SK-N-SH (cell line): ENCODE data around the gene KLC1. TPM values are rescaled to one million over a fixed set of nuclear protein-coding genes. Genes with fewer than 3 reads are reported as not detected.

Source experiments
- CTCF ChIA-PET: fragments of 300-600, 350-600 bp; formaldehyde crosslinking; extraction: SDS; loops from one replicate; lab custom pipeline; 2021; lab: Yijun Ruan, JAX
- POLR2A ChIA-PET: fragments of 350-600 bp; sonication (Branson Sonifier 250); formaldehyde crosslinking; extraction: SDS; loops from one replicate; lab custom pipeline; 2020; ENCODE audit warnings: antibody characterized with exemption, inconsistent platforms; lab: Yijun Ruan, JAX
- DNase-seq: peaks from one replicate; pipeline ENCODE4 v3.0.0; 2012
- H2AFZ ChIP-seq: fragments of 200-600 bp; sonication (generic); 2 replicates; pipeline ENCODE4 v1.8.1; 2016; ENCODE audit warnings: antibody characterized with exemption, mild to moderate bottlenecking, low read depth
- H3F3A ChIP-seq: fragments of 200-600 bp; sonication (generic); replicated peaks from 2 replicates; pipeline ENCODE3; 2016; ENCODE audit warnings: antibody characterized with exemption, mild to moderate bottlenecking; ENCODE audit not compliant: insufficient read depth
- H3K27ac ChIP-seq, 2 experiments: fragments of 200-500 bp in 1 of 2; fragments of 200-600 bp in 1 of 2; sonication (Bioruptor generic) in 1 of 2; sonication (generic), shearing (Covaris generic) in 1 of 2; 2 replicates each; pipeline versions ENCODE4 v1.5.1 to v1.6.1; 2014 to 2016; ENCODE audit warnings: low read depth in 2 of 2, inconsistent platforms in 1 of 2, low read length in 1 of 2, mild to moderate bottlenecking in 1 of 2, mixed read lengths in 1 of 2
- H3K27me3 ChIP-seq: fragments of 200-600 bp; sonication (generic), shearing (Covaris generic); 2 replicates; pipeline ENCODE4 v1.6.1; 2016; ENCODE audit warnings: mixed run types; ENCODE audit not compliant: insufficient read depth
- H3K36me3 ChIP-seq, 2 experiments: fragments of 200-500 bp in 1 of 2; fragments of 200-600 bp in 1 of 2; sonication (Bioruptor generic) in 1 of 2; sonication (generic) in 1 of 2; replicated peaks in 1 of 2; 2 replicates each; pipeline versions ENCODE3 to v1.5.1; 2014 to 2016; ENCODE audit warnings: low read length in 1 of 2, mild to moderate bottlenecking in 1 of 2; ENCODE audit not compliant: insufficient read depth in 2 of 2, control insufficient read depth in 1 of 2
- H3K4me1 ChIP-seq, 2 experiments: fragments of 200-500 bp in 1 of 2; fragments of 200-600 bp in 1 of 2; sonication (Bioruptor generic) in 1 of 2; sonication (generic), shearing (Covaris generic) in 1 of 2; 2 replicates each; pipeline versions ENCODE4 v1.5.1 to v1.6.1; 2014 to 2016; ENCODE audit warnings: low read depth in 1 of 2, low read length in 1 of 2, mixed run types in 1 of 2; ENCODE audit not compliant: insufficient read depth in 2 of 2, control insufficient read depth in 1 of 2
- H3K4me2 ChIP-seq: fragments of 200-600 bp; sonication (generic), shearing (Covaris generic); 2 replicates; pipeline ENCODE4 v1.6.1; 2017; ENCODE audit warnings: mixed run types
- H3K4me3 ChIP-seq, 2 experiments: fragments of 200-500 bp in 1 of 2; fragments of 200-600 bp in 1 of 2; sonication (Bioruptor generic) in 1 of 2; sonication (generic), shearing (Covaris generic) in 1 of 2; 2 replicates each; pipeline versions ENCODE4 v1.5.1 to v1.8.1; 2014 to 2016; ENCODE audit warnings: low read depth in 2 of 2, inconsistent platforms in 1 of 2, low read length in 1 of 2, mild to moderate bottlenecking in 1 of 2, mixed read lengths in 1 of 2, moderate library complexity in 1 of 2
- H3K79me2 ChIP-seq: fragments of 200-600 bp; sonication (generic); 2 replicates; pipeline ENCODE4 v1.8.1; 2017; ENCODE audit warnings: mild to moderate bottlenecking; ENCODE audit not compliant: insufficient read depth
- H3K9ac ChIP-seq: fragments of 200-600 bp; sonication (generic); 2 replicates; pipeline ENCODE4 v1.6.1; 2017; ENCODE audit warnings: mixed run types
- H3K9me2 ChIP-seq: fragments of 200-600 bp; sonication (generic); 2 replicates; pipeline ENCODE4 v1.6.1; 2017; ENCODE audit warnings: mixed run types
- H3K9me3 ChIP-seq: fragments of 200-600 bp; sonication (generic); 2 replicates; pipeline ENCODE4 v1.6.1; 2017; ENCODE audit warnings: mixed run types, mild to moderate bottlenecking, moderate library complexity
- H4K20me1 ChIP-seq: fragments of 200-600 bp; sonication (generic); 2 replicates; pipeline ENCODE4 v1.6.1; 2017; ENCODE audit warnings: mild to moderate bottlenecking, mixed run types; ENCODE audit not compliant: insufficient read depth
- CHD2 ChIP-seq: fragments of 150-350 bp; IDR thresholded peaks from 2 replicates; pipeline ENCODE4 v1.6.1; 2018; ENCODE audit warnings: low read length; ENCODE audit not compliant: partially characterized antibody
- EZH2phosphoT487 ChIP-seq: fragments of 200-600 bp; sonication (generic); IDR thresholded peaks from 2 replicates; pipeline ENCODE4 v1.6.1; 2017; ENCODE audit warnings: low read depth, mixed run types, mild to moderate bottlenecking, antibody characterized with exemption, moderate library complexity, borderline replicate concordance
- FOSL2 ChIP-seq: IDR thresholded peaks from 2 replicates; pipeline ENCODE4 v1.4.0; 2012; ENCODE audit warnings: low read depth, mild to moderate bottlenecking, moderate library complexity, borderline replicate concordance
- FOXM1 ChIP-seq: IDR thresholded peaks from 2 replicates; pipeline ENCODE4 v1.4.0; 2012; ENCODE audit warnings: low read depth, mild to moderate bottlenecking
- GATA2 ChIP-seq: sonication (generic); formaldehyde crosslinking; IDR thresholded peaks from 2 replicates; pipeline ENCODE4 v1.5.0; 2020; ENCODE audit warnings: mild to moderate bottlenecking, missing genetic modification reagents
- JUND ChIP-seq: IDR thresholded peaks from 2 replicates; pipeline ENCODE4 v1.4.0; 2012
- NFIC ChIP-seq: IDR thresholded peaks from 2 replicates; pipeline ENCODE4 v1.4.0; 2012; ENCODE audit warnings: borderline replicate concordance
- RAD21 ChIP-seq: IDR thresholded peaks from 2 replicates; pipeline ENCODE4 v1.6.1; 2012; ENCODE audit warnings: mild to moderate bottlenecking, low read length
- RFX5 ChIP-seq: IDR thresholded peaks from 2 replicates; pipeline ENCODE4 v1.6.1; 2012; ENCODE audit warnings: mild to moderate bottlenecking, improper control_type of control experiment, low read length
- SMC3 ChIP-seq: IDR thresholded peaks from 2 replicates; pipeline ENCODE4 v1.6.1; 2012; ENCODE audit warnings: low read depth, low read length, improper control_type of control experiment
- YY1 ChIP-seq: IDR thresholded peaks from 2 replicates; pipeline ENCODE4 v1.4.0; 2012; ENCODE audit warnings: low read depth, mild to moderate bottlenecking
- WGBS: methylation state at CpG from one replicate; pipeline ENCODE4 v1.1.6; 2017; ENCODE audit warnings: low lambda C conversion rate; 5-methylcytosine and 5-hydroxymethylcytosine counted together
- polyA plus RNA-seq, 3 experiments: library from polyadenylated mRNA; depleted of rRNA; stranded (reverse); fragments of >200 nt; gene quantifications; 2 replicates each; pipeline ENCODE4 v1.2.3, GENCODE V29; 2012
- TF ChIP-seq, protein P1 (sequence below): IDR thresholded peaks from 2 replicates; pipeline ENCODE4 v1.4.0; 2012; ENCODE audit warnings: low read depth, borderline replicate concordance
- TF ChIP-seq, protein P2 (sequence below): fragments of 150-350 bp; IDR thresholded peaks from 2 replicates; pipeline ENCODE4 v1.6.1; 2016; ENCODE audit warnings: mild to moderate bottlenecking, low read depth, low read length
- TF ChIP-seq, protein P3 (sequence below): IDR thresholded peaks from 2 replicates; pipeline ENCODE4 v1.6.1; 2012; ENCODE audit warnings: mild to moderate bottlenecking, low read depth, low read length, moderate library complexity

Gene KLC1
- polyA plus RNA-seq, 1 of the 3 experiments (the other 2 are of a cell fraction), result 308 TPM

DNA sequence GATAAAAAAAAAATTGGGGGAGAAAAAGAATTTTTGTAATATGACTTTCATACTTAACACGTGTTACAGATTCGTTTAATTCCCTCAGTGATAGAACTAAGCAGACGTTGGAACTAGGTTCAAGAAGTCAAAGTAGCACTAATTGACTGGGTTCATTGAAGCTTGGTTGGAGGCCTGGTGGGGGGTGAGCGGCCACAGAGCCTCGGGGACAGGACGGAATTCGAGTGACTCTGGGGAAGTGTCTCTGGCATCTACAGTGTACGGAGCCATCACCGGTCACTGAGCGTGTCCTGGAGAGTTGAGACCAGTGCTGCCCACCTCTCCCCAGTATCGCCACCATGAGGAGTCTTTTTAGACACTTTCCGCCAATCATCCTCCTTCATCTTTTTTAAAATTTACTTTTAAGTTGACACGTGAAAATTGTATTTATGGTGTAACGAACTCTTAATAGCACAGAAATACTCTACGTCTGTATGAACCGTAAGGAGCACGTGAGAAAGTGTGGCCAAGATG, 87.9 kb downstream of the KLC1 start:
- peak overlapping the region; percentile 69 to 76 for H3K4me3 ChIP-seq
- peaks cover 11 to 35% of the 10 kb centered on the region in 2 experiments; a peak in 2 of 4 replicates for H3K4me1 ChIP-seq
- peaks cover 81% of the 10 kb centered on the region for H3K79me2 ChIP-seq
- H3K4me2 ChIP-seq, result peak overlapping the region; percentile 98
- 88% methylated on average over 17 of the region's 17 CpGs for WGBS
- peaks cover 36% of the 10 kb centered on the region for H4K20me1 ChIP-seq
- no peaks in the 10 kb centered on the region for H3K27me3 ChIP-seq
- no peak overlapping the region for H3K27ac ChIP-seq
- no peaks in the 10 kb centered on the region for H3K9me2 ChIP-seq
- H3K9me3 ChIP-seq, result no peaks in the 10 kb centered on the region
- H3K9ac ChIP-seq, result peak overlapping the region; percentile 68; the same call in 1 of the 2 replicates
- ChIA-PET CTCF (interaction anchor here (0.6 to 1.0 kb wide), 2 partner anchors 7 to 193 kb away, joined by 3 read pairs; no protein-coding TSS in a partner anchor), POLR2A (no interaction called here)
- peaks cover 0 to 4% of the 10 kb centered on the region in 2 experiments for H3K36me3 ChIP-seq
- H3F3A ChIP-seq, result no peaks in the 10 kb centered on the region
- no peak for DNase-seq
- TF ChIP-seq JUND, result no peak
- no peak for TF ChIP-seq FOXM1
- TF ChIP-seq GATA2 (CRISPR knock-in tag), result no peak
- no peak for TF ChIP-seq EZH2phosphoT487
- TF ChIP-seq FOSL2, result no peak
- TF ChIP-seq, protein P1, sequence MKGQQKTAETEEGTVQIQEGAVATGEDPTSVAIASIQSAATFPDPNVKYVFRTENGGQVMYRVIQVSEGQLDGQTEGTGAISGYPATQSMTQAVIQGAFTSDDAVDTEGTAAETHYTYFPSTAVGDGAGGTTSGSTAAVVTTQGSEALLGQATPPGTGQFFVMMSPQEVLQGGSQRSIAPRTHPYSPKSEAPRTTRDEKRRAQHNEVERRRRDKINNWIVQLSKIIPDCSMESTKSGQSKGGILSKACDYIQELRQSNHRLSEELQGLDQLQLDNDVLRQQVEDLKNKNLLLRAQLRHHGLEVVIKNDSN, result no peak
- no peak for TF ChIP-seq RFX5
- TF ChIP-seq CHD2, result no peak
- no peak for TF ChIP-seq NFIC
- TF ChIP-seq, protein P2, sequence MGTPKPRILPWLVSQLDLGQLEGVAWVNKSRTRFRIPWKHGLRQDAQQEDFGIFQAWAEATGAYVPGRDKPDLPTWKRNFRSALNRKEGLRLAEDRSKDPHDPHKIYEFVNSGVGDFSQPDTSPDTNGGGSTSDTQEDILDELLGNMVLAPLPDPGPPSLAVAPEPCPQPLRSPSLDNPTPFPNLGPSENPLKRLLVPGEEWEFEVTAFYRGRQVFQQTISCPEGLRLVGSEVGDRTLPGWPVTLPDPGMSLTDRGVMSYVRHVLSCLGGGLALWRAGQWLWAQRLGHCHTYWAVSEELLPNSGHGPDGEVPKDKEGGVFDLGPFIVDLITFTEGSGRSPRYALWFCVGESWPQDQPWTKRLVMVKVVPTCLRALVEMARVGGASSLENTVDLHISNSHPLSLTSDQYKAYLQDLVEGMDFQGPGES, result no peak
- no peak for TF ChIP-seq RAD21
- TF ChIP-seq SMC3, result no peak
- TF ChIP-seq, protein P3, sequence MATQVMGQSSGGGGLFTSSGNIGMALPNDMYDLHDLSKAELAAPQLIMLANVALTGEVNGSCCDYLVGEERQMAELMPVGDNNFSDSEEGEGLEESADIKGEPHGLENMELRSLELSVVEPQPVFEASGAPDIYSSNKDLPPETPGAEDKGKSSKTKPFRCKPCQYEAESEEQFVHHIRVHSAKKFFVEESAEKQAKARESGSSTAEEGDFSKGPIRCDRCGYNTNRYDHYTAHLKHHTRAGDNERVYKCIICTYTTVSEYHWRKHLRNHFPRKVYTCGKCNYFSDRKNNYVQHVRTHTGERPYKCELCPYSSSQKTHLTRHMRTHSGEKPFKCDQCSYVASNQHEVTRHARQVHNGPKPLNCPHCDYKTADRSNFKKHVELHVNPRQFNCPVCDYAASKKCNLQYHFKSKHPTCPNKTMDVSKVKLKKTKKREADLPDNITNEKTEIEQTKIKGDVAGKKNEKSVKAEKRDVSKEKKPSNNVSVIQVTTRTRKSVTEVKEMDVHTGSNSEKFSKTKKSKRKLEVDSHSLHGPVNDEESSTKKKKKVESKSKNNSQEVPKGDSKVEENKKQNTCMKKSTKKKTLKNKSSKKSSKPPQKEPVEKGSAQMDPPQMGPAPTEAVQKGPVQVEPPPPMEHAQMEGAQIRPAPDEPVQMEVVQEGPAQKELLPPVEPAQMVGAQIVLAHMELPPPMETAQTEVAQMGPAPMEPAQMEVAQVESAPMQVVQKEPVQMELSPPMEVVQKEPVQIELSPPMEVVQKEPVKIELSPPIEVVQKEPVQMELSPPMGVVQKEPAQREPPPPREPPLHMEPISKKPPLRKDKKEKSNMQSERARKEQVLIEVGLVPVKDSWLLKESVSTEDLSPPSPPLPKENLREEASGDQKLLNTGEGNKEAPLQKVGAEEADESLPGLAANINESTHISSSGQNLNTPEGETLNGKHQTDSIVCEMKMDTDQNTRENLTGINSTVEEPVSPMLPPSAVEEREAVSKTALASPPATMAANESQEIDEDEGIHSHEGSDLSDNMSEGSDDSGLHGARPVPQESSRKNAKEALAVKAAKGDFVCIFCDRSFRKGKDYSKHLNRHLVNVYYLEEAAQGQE, result no peak
- no peak for TF ChIP-seq YY1
- no peak overlapping the region for H2AFZ ChIP-seq
